Osteocyte (in vitro differentiated cells): ENCODE measurements around the gene LY86. TPM values are rescaled to one million over a fixed set of nuclear protein-coding genes. Genes with fewer than 3 reads are reported as not detected.

Experiments
- DNase-seq: peaks from one replicate; pipeline ENCODE4 v3.0.0; 2021; ENCODE audit warnings: mixed read lengths; ENCODE audit not compliant: unreplicated experiment; ENCODE audit errors: extremely low spot score
- H3K27ac Mint-ChIP-seq: one replicate; pipeline ENCODE4 v1.8.0; 2021; ENCODE audit warnings: mild to moderate bottlenecking, mixed read lengths; ENCODE audit not compliant: unreplicated experiment
- H3K27me3 Mint-ChIP-seq: one replicate; pipeline ENCODE4 v1.8.0; 2021; ENCODE audit warnings: mixed read lengths; ENCODE audit not compliant: unreplicated experiment
- H3K36me3 Mint-ChIP-seq: one replicate; pipeline ENCODE4 v1.8.0; 2021; ENCODE audit warnings: mixed read lengths; ENCODE audit not compliant: unreplicated experiment
- H3K4me1 Mint-ChIP-seq: one replicate; pipeline ENCODE4 v1.8.0; 2021; ENCODE audit warnings: mixed read lengths; ENCODE audit not compliant: unreplicated experiment
- H3K4me3 Mint-ChIP-seq: one replicate; pipeline ENCODE4 v1.8.0; 2021; ENCODE audit warnings: mild to moderate bottlenecking, moderate library complexity, mixed read lengths; ENCODE audit not compliant: unreplicated experiment
- H3K9me3 Mint-ChIP-seq: one replicate; pipeline ENCODE4 v1.8.0; 2021; ENCODE audit warnings: mixed read lengths; ENCODE audit not compliant: unreplicated experiment
- CTCF ChIP-seq: fragments of 200-600 bp; sonication (generic); IDR thresholded peaks from 2 replicates; pipeline ENCODE4 v1.5.0; 2021; ENCODE audit warnings: antibody characterized with exemption, mild to moderate bottlenecking, moderate library complexity
- total RNA-seq: library from RNA; stranded (reverse); gene quantifications from 2 replicates; pipeline ENCODE4 v1.2.1, GENCODE V29; 2021

Gene LY86
- total RNA-seq, 1 donor from 2014 or later, result not detected

DNA sequence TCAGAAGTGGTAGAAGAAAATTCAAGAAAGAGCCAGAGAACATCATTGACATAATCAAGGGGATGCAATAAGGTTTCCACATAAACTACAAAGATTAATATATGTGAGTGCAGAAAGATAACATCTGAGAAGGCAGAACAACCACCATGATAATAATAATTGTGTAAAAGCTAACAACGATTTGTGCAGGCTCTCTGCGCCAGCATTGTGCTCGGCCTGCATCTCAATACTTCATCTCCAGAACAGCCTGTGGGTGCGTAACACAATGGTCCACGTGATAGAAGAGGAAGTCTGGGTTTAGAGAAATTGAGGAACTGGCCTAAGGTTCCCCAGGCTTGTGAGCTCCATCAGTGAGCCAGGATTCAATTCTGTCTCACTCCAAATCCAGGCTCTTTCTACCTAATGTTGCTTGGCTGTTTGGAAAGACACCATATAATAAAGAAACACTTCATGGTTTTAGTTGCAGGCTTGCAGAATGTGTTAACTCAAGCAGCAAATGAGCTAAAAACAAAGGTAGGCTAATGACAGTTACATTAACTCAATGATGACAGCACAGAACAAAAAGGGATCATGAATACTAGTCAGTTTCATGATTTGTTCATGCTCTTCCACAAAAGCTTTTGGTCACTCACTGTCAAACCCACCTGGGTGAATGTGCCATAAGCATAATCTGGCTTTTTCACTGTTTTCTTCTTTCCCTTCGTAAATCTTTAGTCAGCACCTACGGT, 71.2 kb downstream of the LY86 start:
- H3K4me3 Mint-ChIP-seq, result no peak overlapping the region
- H3K27ac Mint-ChIP-seq, result no peak overlapping the region
- H3K4me1 Mint-ChIP-seq, result no peaks in the 10 kb centered on the region
- no peaks in the 10 kb centered on the region for H3K36me3 Mint-ChIP-seq
- peaks cover 8% of the 10 kb centered on the region for H3K27me3 Mint-ChIP-seq
- H3K9me3 Mint-ChIP-seq, result no peaks in the 10 kb centered on the region
- DNase-seq, result no peak
- no peak for TF ChIP-seq CTCF

DNA sequence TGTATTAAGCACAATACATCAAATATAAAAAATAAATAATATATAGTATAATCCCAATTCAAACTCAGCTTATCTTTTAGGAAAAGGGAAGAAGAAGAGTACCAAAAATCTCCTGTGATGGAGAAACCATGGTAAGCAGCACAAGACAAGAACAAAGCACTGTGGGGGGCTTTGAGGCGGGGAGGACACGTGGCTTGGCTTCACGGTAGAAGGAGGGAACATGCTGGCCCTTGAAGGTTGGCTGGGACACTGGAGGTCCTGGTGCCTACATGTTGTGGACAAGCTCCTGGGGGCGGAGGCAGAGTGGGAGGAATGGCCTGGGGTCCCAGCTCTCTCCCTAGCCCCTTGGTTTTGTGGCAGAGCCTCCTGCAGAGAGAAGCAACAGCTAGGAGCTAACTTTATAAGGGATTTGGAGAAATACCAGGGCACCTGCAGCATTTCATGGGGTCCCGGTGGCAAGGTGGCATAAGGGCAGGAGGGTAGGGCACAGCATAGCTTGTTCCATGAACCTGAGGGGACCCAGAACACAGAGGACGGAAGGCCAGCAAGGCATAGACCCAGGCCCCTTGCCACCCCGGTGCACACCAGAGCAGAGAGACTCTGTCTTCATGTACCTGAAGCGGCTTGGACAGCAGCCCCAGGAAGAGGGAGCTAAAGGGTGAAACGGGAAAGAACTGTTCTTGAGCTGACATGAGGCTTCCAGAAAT, 72.0 kb downstream of the LY86 start:
- no peak overlapping the region for H3K4me3 Mint-ChIP-seq
- no peaks in the 10 kb centered on the region for H3K9me3 Mint-ChIP-seq
- TF ChIP-seq CTCF, result no peak
- H3K27me3 Mint-ChIP-seq, result peaks cover 9% of the 10 kb centered on the region
- no peaks in the 10 kb centered on the region for H3K4me1 Mint-ChIP-seq
- no peak overlapping the region for H3K27ac Mint-ChIP-seq
- no peaks in the 10 kb centered on the region for H3K36me3 Mint-ChIP-seq
- DNase-seq, result no peak

DNA sequence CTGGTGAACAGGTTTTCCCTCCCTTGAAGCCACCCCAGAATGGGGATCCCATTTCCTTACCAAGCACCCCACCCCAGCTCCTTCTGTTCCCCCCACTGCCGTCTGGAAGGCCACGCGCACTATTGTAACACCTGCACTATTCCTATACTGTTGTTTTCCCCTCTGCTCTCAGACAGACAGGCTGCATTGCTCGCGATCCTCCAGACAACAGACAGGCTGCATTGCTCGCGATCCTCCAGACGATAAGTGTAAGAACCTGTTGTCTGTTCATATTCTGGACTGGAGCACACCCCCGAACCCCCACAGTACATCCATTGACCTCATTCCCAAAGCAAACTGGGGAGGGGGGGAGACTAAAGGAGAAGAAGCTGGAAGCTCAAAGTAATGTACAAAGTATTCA, 72.7 kb downstream of the LY86 start:
- Mint-ChIP-seq H3K4me1 (no peaks in the 10 kb centered on the region), H3K9me3 (no peaks in the 10 kb centered on the region), H3K4me3 (no peak overlapping the region), H3K27ac (no peak overlapping the region), H3K36me3 (no peaks in the 10 kb centered on the region), H3K27me3 (peaks cover 13% of the 10 kb centered on the region)
- no peak for TF ChIP-seq CTCF
- no peak for DNase-seq

GRCh38 chr6:6661684-6662083, 73.2 kb downstream of the LY86 start:
- Mint-ChIP-seq H3K4me3 (no peak overlapping the region), H3K4me1 (no peaks in the 10 kb centered on the region), H3K9me3 (no peaks in the 10 kb centered on the region), H3K36me3 (no peaks in the 10 kb centered on the region), H3K27ac (no peak overlapping the region), H3K27me3 (peaks cover 13% of the 10 kb centered on the region)
- TF ChIP-seq CTCF, result no peak
- no peak for DNase-seq

DNA sequence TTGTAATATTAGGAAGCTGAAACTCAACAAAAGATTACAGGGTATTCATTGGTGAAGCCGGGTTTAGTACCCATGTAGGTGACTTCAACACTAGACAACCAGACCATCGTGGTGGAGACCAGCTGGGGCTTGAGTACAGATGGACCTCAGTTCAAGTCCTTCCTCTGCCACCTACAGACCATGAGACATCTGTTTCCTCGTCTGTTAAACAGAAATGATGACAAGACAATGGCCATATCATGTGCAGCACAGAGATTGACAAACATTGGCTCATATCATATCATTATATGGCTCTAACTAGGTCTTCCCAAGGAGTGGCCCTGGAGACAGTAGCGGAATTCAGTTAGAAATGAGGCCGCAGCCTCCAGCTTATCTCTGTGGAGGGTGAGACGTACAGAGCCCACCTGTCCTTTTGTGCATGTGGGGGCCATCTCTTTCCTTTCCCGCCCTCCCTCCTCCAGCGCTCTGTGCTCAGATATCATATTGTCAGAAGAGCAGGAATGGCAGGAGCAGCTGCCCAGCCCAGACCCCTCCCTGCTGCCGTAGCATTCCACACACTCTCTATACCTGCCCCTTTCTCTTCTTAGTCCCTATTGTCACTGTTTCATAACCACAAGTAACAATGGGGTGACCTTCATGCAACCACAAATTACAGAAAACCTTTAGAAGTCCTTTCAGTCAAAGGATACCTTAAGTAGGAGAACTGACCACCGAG, 75.1 kb downstream of the LY86 start:
- Mint-ChIP-seq H3K4me1 (no peaks in the 10 kb centered on the region), H3K27ac (no peak overlapping the region), H3K9me3 (no peaks in the 10 kb centered on the region), H3K36me3 (no peaks in the 10 kb centered on the region), H3K4me3 (no peak overlapping the region), H3K27me3 (peaks cover 13% of the 10 kb centered on the region)
- TF ChIP-seq CTCF, result no peak
- no peak for DNase-seq
